Esophagus (tissue), 2 donors: ENCODE data around the gene L1CAM. TPM values are rescaled to one million over a fixed set of nuclear protein-coding genes. Genes with fewer than 3 reads are reported as not detected.

Experiments
- H3K27ac ChIP-seq, 2 donors: one replicate each; pipeline ENCODE4 v1.5.1; 2013; ENCODE audit warnings: low read depth in 2 of 2, mild to moderate bottlenecking in 2 of 2, inconsistent platforms in 1 of 2, low read length in 1 of 2, moderate library complexity in 1 of 2
- H3K27me3 ChIP-seq, 2 donors: one replicate each; pipeline ENCODE4 v1.6.1; 2013; ENCODE audit warnings: low read length in 2 of 2, control low read depth in 1 of 2, mild to moderate bottlenecking in 1 of 2; ENCODE audit not compliant: insufficient read depth in 2 of 2, control insufficient read depth in 1 of 2
- H3K36me3 ChIP-seq, 2 donors: one replicate each; pipeline ENCODE4 v1.6.1; 2013; ENCODE audit warnings: low read length in 1 of 2; ENCODE audit not compliant: control insufficient read depth in 2 of 2, insufficient read depth in 2 of 2
- H3K4me1 ChIP-seq, 2 donors: one replicate each; pipeline ENCODE4 v1.6.1; 2013; ENCODE audit warnings: low read length in 1 of 2; ENCODE audit not compliant: control insufficient read depth in 2 of 2, insufficient read depth in 2 of 2
- H3K4me3 ChIP-seq, 2 donors: one replicate each; pipeline ENCODE4 v1.5.1; 2013; ENCODE audit warnings: low read length in 2 of 2, mild to moderate bottlenecking in 2 of 2, low read depth in 1 of 2, moderate library complexity in 1 of 2
- H3K9me3 ChIP-seq, 2 donors: one replicate each; pipeline ENCODE4 v1.6.1; 2013; ENCODE audit warnings: mild to moderate bottlenecking in 2 of 2, low read depth in 1 of 2, low read length in 1 of 2, moderate library complexity in 1 of 2; ENCODE audit not compliant: control insufficient read depth in 2 of 2, insufficient read depth in 1 of 2
- WGBS, 2 donors: extraction: QIAGEN DNeasy Blood & Tissue Kit; methylation state at CpG; one replicate each; pipeline ENCODE4 v1.1.7; 2013; 5-methylcytosine and 5-hydroxymethylcytosine counted together
- polyA plus RNA-seq, 2 donors: library from polyadenylated mRNA; stranded (reverse); fragments of 200-250 nt; gene quantifications; one replicate each; pipeline ENCODE4 v1.2.3, GENCODE V29; 2013
- donor health status: healthy with polysubstance abuse.
- donor health status: Bipolar disorder and iron deficiency.

Gene L1CAM
- polyA plus RNA-seq, 2 donors = 0.88 to 1.4 TPM

DNA sequence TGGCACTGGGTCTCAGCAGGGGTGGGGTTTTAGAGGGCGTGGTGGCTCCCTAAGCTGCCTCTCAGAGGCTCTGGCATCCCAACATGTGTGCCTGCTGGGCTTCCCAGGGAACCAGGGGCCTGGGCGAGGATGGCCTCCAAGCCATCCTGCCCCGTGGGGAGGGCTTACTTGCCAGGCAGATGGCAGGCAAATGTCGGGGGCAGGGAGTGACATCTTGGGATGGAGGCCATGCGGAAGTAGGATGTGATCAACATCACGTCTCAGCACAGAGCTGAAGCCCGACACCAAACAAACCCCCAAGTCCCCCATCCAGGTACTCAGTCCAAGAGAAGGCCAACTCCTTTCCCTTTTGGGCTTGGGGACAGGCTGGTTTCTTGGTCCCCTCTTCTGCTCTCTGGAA, 4.7 kb downstream of the L1CAM start:
- no peak overlapping the region for H3K4me3 ChIP-seq
- 68% methylated on average over 7 of the region's 7 CpGs for WGBS, 2 donors
- peaks cover 4 to 13% of the 10 kb centered on the region in 2 donors for H3K27me3 ChIP-seq
- no peaks in the 10 kb centered on the region for H3K36me3 ChIP-seq
- no peaks in the 10 kb centered on the region for H3K9me3 ChIP-seq
- no peak overlapping the region for H3K27ac ChIP-seq
- H3K4me1 ChIP-seq = peaks cover 0 to 4% of the 10 kb centered on the region in 2 donors

DNA sequence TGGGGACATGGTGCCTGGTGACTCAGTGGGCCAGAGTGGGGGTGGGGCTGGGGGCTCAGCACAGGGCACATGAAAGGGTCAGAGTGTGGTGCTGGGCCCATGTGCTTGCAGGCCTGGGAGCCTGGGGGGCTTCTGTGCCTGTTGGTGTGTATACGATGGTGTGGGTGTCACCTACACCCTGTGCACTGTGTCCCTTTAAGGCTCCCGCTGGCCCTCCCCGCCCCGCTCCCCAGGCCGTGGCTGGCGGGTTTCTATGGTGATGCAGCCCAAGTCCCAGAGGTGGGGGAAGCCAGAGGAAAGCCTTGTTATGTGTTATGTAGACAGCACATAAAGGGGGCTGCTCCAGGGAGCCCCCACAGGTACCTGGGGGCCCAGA, 5.5 kb downstream of the L1CAM start:
- WGBS, 2 donors = 27 to 30% methylated on average over 6 of the region's 6 CpGs
- Histone ChIP-seq H3K27ac (no peak overlapping the region), H3K4me3 (no peak overlapping the region), H3K4me1 (peaks cover 0 to 3% of the 10 kb centered on the region in 2 donors), H3K9me3 (no peaks in the 10 kb centered on the region), H3K27me3 (peaks cover 2 to 13% of the 10 kb centered on the region in 2 donors), H3K36me3 (no peaks in the 10 kb centered on the region)

DNA sequence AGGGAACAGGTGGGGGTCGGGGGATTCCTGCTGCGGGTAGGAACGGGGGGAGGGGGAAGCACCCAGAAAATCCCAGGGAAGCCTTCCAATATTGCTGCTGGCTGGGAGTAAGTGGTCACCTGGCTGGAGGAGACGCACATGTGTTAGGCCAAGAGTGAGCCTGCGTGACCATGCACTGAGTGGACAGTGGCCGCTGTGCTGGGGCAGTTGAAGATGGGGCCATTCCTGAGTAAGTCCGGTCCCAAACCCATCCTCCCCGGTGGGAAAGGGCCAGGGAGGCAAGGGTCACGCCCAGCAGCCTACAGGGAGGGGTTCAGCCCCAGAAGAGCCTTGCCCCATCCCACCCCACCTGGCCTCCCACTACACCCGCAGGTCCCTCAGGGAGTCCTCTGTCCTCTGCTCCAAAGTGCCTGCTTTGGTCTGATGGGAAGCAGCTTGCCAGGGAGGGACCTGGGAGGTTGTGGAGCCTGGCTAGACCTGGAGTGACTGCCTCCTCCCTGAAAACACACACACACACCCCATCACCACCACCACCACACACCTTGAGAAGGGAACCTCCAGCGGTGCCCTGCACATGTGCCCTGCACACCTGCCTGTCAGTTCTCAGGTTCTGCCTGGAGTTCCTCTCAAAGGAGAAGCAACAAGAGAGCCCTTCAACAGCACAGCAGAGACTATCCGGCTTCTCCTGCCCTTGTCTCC, 6.1 kb downstream of the L1CAM start:
- H3K27me3 ChIP-seq = peaks cover 0 to 9% of the 10 kb centered on the region in 2 donors
- 60 to 66% methylated on average over 12 of the region's 12 CpGs for WGBS, 2 donors
- no peaks in the 10 kb centered on the region for H3K4me1 ChIP-seq

DNA sequence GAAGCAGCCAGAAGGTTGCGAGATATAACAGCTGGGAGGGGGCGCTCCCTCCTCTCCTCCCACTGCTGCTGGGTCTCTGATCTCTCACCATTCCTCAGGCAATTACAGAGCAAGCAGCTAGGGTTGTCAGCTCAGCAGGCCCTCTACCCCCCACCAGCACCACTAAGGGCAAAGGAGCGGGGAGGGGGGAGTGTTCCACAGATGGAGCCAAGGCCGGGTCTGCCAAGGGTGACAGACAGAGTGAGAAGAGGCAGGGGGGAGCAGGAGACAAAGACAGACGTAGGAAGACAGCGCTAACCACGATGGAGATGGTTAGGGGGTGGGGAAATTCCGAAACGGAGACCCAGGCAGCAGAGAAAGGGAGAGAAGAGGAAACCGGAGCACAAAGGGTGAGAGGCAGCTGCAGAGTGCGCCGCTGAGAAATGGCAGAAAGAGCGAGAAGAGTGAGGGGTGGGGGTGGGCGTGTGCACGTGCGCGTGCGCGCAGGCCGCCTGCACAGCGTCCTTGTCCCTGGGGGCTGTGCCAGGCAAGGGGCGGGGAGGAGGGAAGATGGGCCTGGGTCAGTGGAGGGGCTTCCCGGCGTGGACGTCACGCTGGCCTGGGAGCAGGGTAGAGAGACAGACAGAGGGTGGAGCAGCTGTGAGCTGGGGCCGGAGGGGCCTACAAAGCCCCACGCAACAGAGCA, 6.9 kb downstream of the L1CAM start:
- H3K9me3 ChIP-seq = no peaks in the 10 kb centered on the region
- WGBS, 2 donors = 8 to 15% methylated on average over 24 to 28 of the region's 28 CpGs
- H3K27ac ChIP-seq = no peak overlapping the region
- H3K4me1 ChIP-seq = no peaks in the 10 kb centered on the region
- no peak overlapping the region for H3K4me3 ChIP-seq
- H3K36me3 ChIP-seq = no peaks in the 10 kb centered on the region
- peaks cover 0 to 3% of the 10 kb centered on the region in 2 donors for H3K27me3 ChIP-seq

More for the DNA sequence above, 6.1 kb downstream of the L1CAM start:
- H3K4me3 ChIP-seq = no peak overlapping the region
- H3K27ac ChIP-seq = no peak overlapping the region
- H3K9me3 ChIP-seq = no peaks in the 10 kb centered on the region
- H3K36me3 ChIP-seq = no peaks in the 10 kb centered on the region

DNA sequence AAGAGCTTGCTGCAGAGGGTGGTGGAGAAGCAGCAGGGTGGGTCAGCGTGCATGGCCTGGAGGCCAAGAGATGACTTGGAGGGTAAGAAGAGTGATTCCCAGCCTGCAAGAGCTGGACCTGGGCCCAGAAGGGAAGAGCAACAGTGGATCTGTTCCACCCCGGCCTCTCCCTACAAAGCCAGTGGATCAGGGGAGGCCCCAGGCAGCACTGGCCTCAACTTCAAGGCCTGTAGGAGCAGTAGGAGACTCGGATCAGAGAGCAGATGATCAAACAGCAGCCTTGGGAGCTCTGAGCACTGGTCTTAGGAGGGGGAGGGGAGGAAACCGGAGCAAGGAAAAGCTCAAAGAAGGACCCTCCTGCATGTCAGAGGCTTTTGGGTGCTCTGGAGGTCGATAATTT, 7.6 kb downstream of the L1CAM start:
- Histone ChIP-seq H3K36me3 (no peaks in the 10 kb centered on the region), H3K4me1 (no peaks in the 10 kb centered on the region), H3K27me3 (peaks cover 0 to 3% of the 10 kb centered on the region in 2 donors), H3K4me3 (no peak overlapping the region), H3K27ac (no peak overlapping the region), H3K9me3 (no peaks in the 10 kb centered on the region)
- WGBS, 2 donors = 28 to 50% methylated on average over 5 of the region's 5 CpGs

DNA sequence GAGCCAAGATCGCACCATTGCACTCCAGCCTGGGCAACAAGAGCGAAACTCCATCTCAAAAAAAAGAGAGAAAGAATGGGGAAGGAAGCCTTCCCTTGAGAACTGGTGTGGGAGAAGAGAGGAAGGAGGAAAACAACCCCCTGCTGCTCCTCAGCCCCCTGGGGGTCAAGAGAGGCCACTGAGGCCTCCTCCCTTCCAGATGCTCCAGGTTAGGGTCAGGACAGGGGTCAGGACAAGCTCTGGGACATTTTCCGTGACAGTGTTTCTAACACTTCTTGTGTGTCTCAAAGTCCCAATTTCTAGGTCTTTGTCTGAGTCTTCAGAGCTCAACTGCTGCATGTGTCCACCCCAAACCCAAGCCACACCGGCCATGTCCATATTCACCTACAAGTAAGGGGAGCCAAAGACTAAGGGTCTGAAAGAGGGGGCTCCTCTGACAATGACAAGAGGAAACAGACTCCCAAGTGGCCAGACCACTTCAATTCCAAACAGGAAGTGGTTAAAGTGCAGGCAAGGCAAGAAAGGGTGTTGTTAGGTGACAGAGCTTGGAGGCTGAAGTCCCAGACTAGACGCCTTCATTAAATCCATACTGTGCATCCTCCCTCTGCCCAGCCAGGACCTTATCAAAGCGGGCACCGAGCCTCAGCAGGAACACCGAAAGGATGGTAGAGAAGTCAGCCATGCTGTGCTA, 8.3 kb downstream of the L1CAM start:
- H3K9me3 ChIP-seq = no peaks in the 10 kb centered on the region
- H3K27me3 ChIP-seq = peaks cover 0 to 3% of the 10 kb centered on the region in 2 donors
- 73 to 80% methylated on average over 8 of the region's 8 CpGs for WGBS, 2 donors
- H3K27ac ChIP-seq = no peak overlapping the region
- no peak overlapping the region for H3K4me3 ChIP-seq
- no peaks in the 10 kb centered on the region for H3K36me3 ChIP-seq
- no peaks in the 10 kb centered on the region for H3K4me1 ChIP-seq

DNA sequence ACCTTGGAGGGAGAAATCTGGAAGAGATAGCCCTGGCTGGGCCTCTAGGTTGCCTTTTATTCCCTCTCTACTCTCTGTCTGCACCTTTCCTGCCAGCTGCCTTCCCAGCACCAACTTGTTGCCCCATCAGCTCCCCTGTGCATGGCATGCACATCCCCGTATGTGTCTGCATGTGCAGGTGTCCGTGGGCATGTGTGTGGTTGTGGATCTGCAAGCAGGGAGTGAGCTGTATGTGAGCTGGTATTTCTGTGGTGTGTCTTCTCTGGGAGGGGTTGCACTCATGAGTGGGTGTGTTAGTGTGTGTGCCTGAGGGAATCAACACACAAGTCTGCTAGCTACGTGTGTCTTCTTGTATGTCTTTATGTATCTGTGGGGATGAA, 9.9 kb downstream of the L1CAM start:
- Histone ChIP-seq H3K27me3 (peaks cover 0 to 3% of the 10 kb centered on the region in 2 donors), H3K4me1 (no peaks in the 10 kb centered on the region), H3K9me3 (no peaks in the 10 kb centered on the region), H3K4me3 (no peak overlapping the region), H3K36me3 (no peaks in the 10 kb centered on the region), H3K27ac (no peak overlapping the region)
- WGBS, 2 donors = 52 to 67% methylated on average over 3 of the region's 3 CpGs

DNA sequence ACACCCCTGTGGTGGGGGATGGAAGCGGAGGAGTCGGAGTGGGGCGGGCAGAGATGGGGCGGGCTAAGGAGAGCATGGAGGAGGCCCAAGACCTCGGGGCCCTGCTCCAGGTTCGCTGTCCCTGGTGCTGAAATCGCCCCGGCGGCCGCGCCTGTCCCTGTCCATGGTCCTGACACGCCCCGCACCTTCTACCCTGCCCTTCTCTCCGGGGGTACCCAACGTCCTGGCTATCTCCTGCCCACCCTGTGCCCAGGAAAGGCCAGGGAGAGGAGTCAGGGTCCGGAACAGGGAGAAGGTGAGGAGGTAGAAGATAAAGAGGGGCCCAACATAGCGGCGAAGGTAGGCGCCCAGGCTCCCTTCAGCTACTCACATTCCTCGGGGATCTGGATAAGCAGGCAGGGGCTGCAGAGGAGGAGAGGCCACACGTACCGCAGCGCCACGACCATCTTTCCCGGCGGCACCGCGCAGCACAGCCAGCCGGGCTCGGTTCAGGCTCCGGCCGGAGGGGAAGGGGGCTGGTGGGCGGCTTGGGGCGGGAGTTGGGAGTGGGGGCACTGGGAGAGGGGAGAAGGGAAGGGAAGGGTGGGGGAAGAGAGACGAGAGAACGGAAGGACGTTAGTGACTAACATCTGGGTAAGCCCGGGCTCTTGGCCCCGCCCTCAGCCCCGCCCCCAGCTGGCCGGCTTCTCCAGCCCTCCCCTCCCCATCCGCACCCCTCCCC, 10.4 kb downstream of the L1CAM start:
- 4 to 11% methylated on average over 28 to 34 of the region's 42 CpGs for WGBS, 2 donors

DNA sequence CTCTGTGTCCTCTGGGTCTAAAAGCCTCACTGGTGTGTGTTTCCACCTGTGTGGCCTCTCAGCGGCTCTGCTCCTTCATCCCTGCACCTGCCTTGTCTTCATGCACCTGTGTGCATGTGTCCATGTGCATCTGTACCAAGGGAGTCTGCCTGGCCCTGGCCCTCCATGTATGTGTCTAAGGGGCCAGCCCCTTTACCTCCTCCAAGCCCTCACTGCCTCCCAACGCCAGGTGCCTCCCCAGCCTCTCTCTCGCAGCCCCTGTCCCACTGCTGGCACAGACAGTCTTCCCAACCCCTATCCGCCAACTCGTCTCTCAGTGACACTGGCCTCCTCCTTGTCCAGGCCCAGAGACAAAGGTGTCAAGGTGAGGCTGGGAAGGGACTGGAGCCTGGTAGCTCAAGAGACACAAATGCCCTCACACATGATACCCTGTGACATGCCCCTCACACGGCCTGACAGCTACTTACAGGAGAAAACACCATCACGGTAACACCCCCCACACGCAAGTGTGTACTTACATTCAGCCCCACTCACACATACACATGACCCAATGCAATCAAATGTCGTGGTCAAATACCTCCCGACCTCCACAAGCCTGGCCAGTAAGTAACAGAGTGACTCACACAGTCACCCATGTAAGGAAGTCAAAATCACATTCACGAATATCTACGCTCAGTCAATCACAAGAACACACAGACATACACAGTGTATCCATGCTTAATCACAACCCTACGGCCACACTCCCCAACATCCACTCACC, 11.4 kb downstream of the L1CAM start:
- 77 to 79% methylated on average over 13 of the region's 13 CpGs for WGBS, 2 donors
- H3K4me1 ChIP-seq = no peaks in the 10 kb centered on the region

More for the DNA sequence above, 10.4 kb downstream of the L1CAM start:
- H3K4me3 ChIP-seq = no peak overlapping the region
- H3K27ac ChIP-seq = no peak overlapping the region
- H3K4me1 ChIP-seq = no peaks in the 10 kb centered on the region
- H3K36me3 ChIP-seq = no peaks in the 10 kb centered on the region
- H3K9me3 ChIP-seq = no peaks in the 10 kb centered on the region
- H3K27me3 ChIP-seq = peaks cover 0 to 3% of the 10 kb centered on the region in 2 donors

More for the DNA sequence above, 11.4 kb downstream of the L1CAM start:
- peaks cover 0 to 3% of the 10 kb centered on the region in 2 donors for H3K27me3 ChIP-seq
- H3K27ac ChIP-seq = no peak overlapping the region
- H3K9me3 ChIP-seq = no peaks in the 10 kb centered on the region
- no peak overlapping the region for H3K4me3 ChIP-seq
- no peaks in the 10 kb centered on the region for H3K36me3 ChIP-seq
